SW 1271 (cell line): ENCODE results near the gene NDST4.

Experiments
- DNase-seq, 2 experiments: peaks; one replicate each; lab custom pipeline; 2025; lab: John Stamatoyannopoulos, UW

The NDST4 gene

DNA sequence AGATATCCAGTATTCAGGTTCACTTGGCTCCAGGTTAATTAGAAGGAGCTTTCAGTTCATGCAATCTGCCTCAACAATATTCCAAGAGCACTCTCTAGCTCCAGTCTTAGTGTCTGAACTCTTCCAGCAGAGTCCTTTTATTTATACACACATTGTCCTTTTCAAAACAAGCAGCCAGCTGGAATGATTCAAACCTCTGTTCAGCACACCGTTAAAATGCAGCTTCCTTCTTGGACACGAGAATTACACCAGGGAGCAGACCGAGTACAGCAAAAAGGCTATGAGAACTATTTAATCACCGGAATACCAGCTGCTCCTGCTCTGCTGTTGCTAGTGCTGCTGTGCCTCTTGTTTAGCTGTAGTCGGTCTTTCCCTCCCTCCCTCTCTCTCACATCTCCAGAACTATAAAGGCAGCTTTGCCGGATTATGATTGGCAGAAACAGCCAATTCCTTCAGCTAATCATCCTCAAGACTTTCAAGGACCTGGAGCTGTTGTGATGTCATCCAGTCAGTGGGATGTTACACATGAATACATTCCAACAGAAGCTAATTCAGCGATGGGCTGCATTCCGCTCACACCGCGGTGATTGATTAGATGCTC, at the start of gene NDST4:
Gene NDST4 (minus strand): TSS at position 115 of the 601 bp plus-strand sequence. CDS start 36,584 bp downstream, outside the sequence.
- no peak for DNase-seq

DNA sequence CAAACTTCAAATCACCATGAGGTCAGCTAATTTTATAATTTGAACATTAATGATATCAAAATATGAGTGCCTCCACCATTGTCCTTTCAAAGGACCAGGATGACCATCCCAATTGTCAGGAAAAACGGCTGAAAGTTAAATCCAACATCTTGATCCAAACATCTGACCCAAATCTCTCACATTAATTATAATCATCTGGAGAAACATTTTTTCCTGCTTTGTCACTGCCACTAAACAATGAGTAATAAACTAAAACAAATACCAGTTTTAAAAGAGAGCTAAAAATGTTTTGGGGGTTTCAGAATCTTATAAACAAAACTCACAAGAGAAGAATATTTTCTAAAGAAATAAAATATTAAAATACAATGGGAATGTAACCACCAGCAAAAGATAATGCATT, 45.7 kb upstream of the NDST4 start:
- no peak for DNase-seq

DNA sequence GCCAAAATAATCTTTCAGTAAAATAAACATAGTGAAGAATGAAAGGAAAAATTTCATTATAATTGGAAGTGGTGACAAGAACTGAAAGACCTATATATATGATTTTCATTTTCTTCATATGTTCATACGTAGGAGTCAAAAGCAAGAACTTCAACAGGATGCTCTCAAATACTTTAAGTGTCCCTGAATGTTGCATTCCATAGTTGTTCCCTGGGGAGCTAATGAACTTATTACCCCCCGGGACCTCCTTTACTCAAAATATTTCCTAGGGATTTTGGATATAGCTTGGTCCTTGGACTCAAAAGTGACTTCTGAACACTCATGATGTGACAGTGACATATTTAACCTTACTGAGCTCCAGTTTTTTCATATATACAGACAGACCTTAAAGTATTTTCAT, 44.9 kb upstream of the NDST4 start:
- DNase-seq, result no peak

DNA sequence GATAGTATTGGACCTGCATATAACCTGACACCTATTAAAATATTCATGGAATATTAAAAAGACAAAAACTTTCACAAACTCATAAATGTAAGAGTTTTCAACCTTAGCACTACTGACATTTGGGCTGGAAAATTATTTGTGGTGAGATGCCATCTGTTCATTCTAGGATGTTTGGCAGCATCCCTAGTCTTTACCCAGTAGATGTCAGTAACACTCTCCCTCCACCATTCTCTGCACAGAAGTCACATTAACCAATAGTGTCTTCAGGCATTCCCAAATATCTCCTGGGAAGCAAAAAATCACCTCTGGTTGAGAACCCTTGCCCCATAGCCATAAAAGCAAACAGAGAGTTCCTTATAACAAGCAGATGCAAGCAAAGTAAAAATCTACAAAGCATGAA, 41.4 kb upstream of the NDST4 start:
- no peak for DNase-seq

DNA sequence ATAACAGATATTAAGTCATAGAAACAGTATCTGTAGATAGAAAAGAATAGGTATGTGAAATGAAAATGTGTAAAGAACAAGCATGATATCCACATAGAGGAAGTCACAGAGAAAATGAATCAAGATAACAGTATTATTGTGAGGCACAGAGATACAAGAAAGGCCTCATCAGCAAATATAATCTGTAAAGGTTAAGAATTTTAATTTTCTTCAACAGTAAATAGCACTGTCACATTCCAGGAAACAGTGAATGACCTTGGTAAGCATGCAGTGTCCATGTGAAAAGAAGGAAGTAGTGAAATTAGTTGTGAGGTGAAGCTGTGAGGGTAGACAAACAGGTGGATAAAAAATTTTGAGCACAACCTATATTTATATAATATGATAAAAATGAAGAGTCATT, 39.5 kb upstream of the NDST4 start:
- DNase-seq, result no peak

DNA sequence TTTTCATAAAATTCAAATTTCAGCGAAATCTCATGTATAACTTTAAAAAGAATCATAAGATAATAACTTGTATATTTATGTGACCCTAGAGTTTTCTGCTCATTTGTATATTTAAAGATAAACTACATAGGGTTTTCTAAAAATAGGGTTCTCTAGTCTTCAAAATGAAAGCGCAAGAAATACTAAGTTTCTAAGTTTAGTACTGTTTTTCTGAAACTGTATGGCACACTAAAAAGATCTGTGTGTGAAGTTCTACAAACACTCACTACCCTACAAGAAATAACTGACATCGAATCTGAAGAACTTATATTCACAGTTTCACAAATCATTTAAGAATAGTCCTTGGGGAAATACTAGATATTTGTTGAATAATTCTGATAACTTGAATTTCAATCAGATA, 38.7 kb upstream of the NDST4 start:
- DNase-seq, result no peak

DNA sequence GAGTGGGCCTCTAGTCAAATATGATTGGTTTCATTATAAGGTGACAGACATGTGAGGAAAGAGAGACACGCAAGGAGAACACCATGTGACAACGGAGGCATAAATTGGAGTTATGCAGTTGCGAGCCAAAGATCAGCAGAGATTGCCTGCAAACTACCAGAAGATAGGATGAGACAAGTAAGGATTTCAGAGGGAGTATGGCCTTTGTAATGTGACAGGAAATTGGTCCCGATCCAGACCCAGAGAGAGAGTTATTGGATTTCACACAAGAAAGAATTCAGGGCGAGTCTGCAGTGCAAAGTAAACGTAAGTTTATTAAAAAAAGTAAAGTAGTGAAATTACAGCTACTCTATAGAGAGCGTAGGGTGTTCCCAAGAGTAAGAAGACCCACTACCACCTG, 35.7 kb upstream of the NDST4 start:
- no peak for DNase-seq

DNA sequence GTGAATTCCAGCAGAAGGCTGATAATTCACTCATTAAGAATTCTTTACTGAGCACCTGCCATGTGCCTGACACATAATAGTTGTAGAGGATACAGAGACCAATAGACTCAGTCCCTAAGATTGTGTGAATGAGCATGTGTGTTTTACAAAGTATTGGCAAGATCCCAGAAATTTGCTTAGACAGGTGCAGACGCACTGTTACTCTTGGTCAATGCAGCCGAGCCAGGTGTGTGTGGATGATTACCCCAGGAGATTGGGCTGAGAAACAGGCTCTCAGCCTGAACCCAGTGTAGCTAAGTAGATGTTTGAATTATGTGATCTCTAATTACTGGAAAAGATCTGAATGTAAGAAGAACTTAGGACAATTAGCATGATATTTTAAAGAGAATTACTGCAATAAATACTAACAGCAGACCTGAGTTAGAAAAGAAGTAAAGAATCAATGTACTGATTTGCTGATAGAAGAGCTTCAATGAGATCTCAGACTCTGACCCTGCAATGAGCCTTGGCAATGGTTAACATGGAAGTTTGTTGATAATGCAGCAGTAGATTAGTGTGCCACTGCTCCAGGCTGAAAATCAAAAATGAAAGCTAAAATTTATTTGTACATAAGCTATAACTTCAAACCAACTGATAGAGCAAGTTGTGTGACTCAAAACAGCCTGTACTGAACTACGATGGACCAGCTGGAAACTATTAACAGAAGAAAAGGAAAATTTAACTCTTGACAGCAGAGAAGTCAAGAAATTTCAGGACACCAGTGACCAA, 32.2 kb upstream of the NDST4 start:
- no peak for DNase-seq

DNA sequence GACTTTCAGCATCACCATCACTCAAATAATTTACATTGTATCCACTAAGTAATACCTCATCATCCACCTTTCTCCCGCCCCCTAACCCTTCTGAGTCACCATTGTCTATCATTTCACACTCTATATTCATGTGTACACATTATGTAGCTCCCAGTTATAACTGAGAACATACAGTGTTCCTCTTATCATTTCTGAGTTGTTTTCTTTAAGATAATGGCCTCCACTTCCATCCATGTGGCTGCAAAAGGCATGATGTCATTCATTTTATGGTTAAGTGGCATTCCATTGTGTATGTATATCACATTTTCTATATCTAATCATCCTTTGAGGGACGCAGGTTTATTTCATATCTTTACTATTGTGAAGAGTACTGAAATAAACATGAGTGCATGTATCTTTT, 14.6 kb upstream of the NDST4 start:
- DNase-seq, result no peak

DNA sequence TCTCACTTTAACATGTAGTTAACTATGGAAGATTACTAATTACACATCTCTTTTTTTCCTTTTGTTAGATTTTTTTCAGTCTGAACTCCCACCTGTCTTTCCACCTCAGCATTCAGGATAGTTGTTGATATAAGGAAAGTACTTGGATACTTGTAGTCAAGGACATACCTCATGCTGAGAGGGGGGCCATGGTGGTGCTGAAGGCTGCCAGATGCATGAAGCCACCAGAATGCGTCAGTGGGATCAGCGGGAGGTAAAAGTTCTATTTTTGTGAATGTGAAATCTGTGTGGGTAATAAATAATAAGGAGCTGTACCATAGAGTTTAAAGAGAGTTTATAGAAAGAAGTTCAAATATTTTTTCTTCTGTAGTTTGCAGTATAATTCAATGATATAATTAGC, 13.1 kb upstream of the NDST4 start:
- DNase-seq, result no peak

DNA sequence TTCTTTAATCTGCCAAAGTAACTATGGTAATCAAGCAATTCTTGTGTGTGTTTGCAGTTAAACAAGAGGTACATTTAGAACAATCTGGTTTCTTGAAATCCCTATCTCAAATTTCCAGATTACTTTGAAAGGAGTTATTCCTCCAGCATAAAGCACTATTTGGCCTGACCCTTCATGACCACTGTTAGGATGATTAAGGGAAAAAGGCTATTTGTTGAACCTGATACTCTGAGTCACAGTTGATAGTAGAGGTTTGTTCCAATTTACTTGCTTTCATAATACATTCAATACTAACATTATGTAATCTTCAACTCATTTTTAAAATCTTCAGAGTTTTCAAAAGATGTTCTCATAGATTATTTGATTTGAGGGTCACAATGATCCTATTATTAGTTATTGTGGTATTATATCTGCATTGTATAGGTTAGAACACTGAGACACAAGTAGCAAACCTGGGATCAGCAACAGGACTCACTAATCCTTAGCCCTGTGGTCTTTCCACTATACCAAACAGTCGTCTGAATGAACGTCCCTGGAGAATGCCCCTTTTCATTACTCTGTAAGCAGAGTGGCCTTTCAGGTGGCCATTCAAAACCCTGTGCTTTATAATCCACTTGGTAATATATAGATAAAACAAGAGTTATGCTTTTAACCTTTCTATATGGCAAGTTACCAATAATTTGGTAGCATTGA, 8.1 kb upstream of the NDST4 start:
- no peak for DNase-seq

DNA sequence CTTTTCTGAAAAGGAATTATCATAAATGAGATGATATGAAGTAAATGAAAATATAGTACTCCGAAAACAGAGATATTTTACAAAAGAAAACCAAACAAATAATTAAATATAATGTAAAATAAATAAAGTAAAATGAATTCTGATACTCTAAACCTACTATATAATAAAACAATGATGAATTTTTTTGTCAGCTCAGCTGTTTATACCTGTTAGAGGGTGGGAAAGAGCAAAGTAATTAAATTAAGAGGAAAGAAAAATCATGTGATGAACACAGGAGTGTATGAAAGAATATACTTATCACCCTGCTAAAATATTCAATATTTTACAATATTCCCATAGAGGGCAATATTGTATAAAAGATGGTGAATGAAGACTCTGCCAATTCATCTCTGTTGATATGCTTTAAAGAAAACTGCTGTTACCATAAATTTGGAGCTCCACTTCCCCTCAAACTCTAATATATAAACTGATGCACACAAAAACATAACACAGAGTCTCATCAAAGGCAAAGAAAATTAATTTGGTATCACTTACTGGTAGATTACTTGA, 6.5 kb upstream of the NDST4 start:
- DNase-seq, result no peak

DNA sequence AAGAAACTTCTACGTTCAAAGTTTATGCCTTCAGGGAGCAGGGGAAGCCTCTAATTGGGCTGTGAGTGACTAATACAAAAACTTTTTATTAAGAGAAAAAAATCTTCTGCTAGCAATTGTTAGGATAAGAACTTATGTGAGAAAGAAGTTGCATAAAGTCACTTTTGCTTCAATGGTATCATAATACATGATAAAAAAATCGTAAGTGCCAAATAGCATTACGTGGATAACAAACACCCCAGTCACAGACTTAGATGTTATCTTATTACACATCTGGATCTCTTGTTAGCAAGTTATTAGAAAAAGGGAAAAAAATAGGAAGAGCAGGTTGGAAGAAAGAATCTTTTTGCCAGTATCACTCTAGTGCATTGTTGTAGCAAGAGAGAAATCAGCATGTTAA, 4.2 kb upstream of the NDST4 start:
- DNase-seq, result no peak

DNA sequence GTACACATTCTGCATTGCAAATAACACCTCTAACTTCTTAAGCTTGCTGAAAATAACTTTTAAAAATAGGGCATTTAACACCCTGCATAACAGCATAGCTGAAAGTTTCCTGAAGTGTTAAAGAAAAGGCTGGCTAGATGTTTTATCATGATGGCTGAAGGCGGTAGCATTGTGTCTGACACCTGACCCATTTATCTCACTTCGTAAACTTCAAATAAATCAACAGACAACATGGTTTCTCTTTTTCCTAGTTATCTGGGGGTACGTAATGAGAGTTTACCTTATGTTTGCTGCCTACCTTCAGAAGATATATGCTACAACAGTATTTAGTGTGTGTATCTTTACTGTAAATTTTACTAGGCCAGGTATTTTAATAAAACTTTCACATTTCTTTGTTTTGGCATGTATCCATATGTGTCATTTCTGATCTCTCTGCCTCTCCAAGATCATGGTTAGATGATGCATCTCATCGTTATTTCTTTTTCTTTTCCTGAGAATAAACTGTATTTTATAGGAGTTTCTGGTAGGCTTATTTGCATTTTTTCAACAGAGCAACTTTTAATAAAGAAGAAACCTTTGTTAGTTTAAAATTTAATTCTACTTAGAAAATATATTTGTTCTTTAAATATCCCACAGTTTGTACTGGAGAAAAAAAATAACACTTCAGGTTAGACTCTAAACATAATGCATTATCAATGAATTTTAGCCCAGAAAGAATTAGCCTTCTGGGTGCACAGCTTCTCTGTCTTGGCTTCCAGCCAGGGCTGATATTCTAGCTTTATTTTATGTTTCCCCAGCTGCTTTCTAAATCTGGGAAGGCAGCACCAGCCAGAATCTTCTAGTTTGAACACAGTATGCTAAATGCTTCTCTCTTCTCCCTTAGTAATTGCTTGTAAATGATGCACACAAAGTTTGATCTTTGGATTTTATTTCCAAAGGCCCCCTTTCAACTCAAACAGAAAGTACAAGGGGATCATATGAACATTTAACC, 2.9 kb downstream of the NDST4 start:
- DNase-seq, result no peak

DNA sequence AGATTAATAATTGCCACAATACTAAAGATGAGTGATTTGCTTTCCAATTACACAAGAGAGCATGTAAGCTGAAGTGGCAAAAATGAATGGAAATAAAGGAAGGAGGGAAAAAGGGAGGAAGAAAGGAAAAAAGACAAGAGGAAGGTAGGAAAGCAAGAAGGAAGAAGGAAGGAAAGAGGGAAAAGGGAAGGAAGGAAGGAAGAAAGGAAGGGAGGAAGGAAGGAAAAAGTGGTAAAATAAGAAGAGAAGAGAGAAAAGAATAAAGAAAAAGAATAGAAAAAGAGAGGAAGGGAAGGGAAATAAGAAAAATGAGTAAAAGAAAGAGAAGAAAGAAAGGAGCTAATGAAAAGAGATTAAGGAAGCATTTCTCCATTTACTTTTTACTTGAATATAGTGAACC, 4.6 kb downstream of the NDST4 start:
- no peak for DNase-seq

DNA sequence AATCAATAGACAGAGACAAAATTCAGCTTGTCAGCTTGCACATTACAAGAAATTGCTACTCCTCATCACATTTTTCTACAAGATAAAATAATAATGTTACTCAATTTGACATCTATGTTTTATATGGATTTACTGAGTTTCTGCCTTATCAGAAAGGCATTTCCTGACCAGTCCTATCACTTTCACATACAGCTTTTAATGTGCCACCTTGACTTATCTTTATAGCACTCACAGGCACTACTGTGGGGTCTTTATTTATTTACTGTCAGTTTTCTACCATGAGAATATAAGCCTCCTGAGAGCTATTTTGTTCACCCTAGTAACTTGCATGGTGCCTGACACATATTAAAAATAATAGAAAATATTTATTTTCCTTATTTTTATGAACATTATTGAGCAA, 6.0 kb downstream of the NDST4 start:
- DNase-seq, result no peak

DNA sequence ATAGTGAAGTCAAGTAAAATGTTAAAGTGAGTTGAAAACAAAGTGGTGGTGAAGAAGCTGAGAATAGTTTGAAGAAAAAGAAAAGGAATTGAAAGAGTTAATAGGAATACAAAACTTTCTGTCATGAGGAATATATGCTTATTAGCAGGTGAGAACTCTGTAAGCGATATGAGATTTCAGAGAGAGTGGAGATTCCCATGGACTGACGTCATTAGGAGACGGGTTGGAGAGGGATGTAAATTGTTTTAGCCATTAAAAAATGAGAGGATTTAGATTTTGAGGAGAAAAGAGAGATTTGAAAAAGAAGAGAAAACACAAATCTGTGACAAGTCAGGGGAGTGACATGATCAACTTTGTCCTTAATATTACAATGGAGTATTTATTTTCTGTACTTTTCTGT, 11.7 kb downstream of the NDST4 start:
- no peak for DNase-seq

DNA sequence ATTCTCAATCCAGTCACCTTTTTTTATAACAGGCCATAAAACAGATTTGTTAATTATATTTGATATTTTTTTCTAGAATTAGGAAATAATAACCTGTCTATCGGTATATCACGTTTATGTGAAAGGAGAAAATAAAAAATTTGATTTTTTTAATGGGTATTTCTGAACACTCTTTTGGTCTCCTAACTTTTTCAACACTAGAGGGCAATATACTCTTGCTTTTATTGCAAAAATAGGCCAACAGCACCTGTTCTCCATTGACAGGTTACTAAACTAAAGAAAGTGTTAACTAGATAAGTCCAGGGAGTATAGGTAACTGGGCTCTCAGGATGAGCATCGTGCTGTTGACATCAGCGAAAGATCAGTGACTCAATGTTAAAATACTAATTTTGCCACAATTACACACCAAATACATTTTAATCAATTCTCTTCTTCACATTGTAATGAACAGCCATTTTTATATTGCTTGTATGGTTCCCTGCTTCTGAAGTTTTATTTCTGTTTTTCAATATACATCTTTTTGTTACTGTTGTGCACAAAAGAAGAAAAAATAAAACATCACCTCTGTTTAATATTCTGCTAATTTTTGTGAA, 22.8 kb downstream of the NDST4 start:
- DNase-seq, result peak in 1 of 2 experiments; percentile 24

DNA sequence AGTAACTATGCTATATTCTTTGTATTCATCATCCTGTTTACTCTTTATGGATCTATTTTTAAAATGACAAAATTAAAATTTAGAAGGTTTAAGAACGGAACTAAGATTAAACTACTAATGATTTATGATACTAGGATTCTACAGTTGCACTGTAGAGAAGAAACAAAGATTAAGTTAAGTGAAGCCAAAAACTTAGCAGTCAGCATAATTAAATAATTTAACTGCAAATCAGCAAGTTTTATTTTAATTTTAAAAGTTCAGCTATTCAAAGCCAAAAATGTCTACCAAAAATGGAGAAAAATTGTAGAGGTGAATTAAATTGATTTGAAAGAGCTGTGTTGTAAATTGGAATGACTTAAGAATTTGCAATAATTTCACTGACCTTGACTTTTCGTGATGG, 30.8 kb downstream of the NDST4 start:
- DNase-seq, result no peak

DNA sequence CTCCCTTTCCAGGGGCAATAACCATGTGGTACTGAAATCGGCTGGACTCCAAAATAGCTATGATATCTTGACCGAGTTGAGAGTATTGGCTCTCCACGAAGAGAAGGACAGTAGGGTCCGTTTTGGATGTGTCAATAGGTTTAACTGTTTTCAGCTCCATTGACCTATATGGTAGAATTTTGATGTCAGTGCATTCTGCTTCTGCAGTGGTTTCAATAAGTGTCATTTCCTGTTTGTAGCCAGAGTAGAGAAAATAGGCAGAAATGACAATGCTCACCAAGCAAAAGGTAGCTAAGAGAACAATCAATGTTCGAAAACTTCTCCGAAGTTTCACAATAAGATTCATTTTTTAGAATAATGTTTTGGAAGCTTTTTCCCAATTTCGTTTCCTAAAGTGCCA, 36.7 kb downstream of the NDST4 start:
- DNase-seq, result no peak

DNA sequence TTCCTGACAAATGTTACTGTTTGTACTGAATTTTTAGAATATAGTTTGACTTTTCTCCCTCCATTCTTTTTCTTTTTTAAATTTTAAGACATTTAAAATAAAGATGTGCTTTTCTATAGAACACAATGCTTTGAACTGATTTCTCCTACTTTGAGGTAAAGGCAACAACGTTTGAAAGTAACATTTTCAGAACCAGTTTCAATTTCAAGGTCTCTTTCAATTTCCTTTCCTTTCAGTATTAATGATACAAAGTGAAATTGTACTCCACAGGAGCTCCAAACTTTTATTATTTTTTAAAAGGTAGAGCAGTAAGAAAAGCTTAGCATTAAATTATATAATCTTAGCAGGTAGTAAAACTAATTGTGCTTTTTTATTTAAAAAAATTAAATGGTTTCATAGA, 54.9 kb downstream of the NDST4 start:
- DNase-seq, result no peak
